HAP-1 (cell line): ENCODE data around the gene APIP.
"Not testable (repeated sequence)": the region's sequence is repeated elsewhere in the genome, so short reads cannot be mapped to it uniquely, and the experiment has no call there.

ENCODE experiments used
- DNase-seq, 2 experiments: peaks; one replicate each; pipeline ENCODE4 v3.0.0-alpha.2; 2016 to 2020; ENCODE audit warnings: low spot score in 2 of 2
- H3K27me3 ChIP-seq: fragments of 250-450 bp; sonication (Bioruptor Pico); 2 replicates; pipeline ENCODE4 v1.5.1; 2020; ENCODE audit warnings: low read depth, mild to moderate bottlenecking, moderate library complexity
- H3K36me3 ChIP-seq: fragments of 250-450 bp; sonication (Bioruptor Pico); replicated peaks from 2 replicates; pipeline ENCODE4 v1.5.1; 2020; ENCODE audit warnings: mild to moderate bottlenecking
- H3K4me1 ChIP-seq: fragments of 250-450 bp; sonication (Bioruptor Pico); 2 replicates; pipeline ENCODE4 v1.5.1; 2020; ENCODE audit warnings: mild to moderate bottlenecking
- H3K4me3 ChIP-seq: fragments of 250-450 bp; sonication (Bioruptor Pico); 2 replicates; pipeline ENCODE4 v1.5.1; 2020; ENCODE audit warnings: mild to moderate bottlenecking, moderate library complexity
- H3K9me3 ChIP-seq: fragments of 250-450 bp; sonication (Bioruptor Pico); 2 replicates; pipeline ENCODE4 v1.5.1; 2020; ENCODE audit warnings: mild to moderate bottlenecking, moderate library complexity
- in situ Hi-C: fragments of 300-500 bp; cut with MboI; formaldehyde crosslinking; loops from 3 replicates; pipeline ENCODE4 v1.14.3; 2020; ENCODE audit warnings: low sequenced_read_pairs, inconsistent platforms, mixed read lengths

Gene APIP

DNA sequence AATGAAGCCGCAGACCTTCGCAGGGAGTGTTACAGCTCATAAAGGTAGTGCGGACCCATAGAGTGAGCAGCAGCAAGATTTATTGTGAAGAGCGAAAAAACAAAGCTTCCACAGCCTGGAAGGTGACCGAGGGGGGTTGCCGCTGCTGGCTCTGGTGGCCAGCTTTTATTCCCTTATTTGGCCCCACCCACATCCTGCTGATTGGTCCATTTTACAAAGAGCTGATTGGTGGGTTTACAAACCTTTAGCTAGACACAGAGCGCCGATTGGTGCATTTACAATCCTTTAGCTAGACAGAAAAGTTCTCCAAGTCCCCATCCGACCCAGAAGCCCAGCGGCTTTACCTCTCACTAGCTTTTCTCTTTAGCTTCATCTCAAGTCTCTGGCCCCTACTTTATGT, 2.6 kb downstream of the APIP start:
- H3K4me1 ChIP-seq: peaks cover 18% of the 10 kb centered on the region
- not testable (repeated sequence) for H3K4me3 ChIP-seq, DNase-seq, H3K27me3 ChIP-seq, H3K9me3 ChIP-seq
- in situ Hi-C loops: loop anchor here (10.0 kb wide), 1 partner anchor 481 kb away; no protein-coding TSS in a partner anchor
- H3K36me3 ChIP-seq: peaks cover 14% of the 10 kb centered on the region

DNA sequence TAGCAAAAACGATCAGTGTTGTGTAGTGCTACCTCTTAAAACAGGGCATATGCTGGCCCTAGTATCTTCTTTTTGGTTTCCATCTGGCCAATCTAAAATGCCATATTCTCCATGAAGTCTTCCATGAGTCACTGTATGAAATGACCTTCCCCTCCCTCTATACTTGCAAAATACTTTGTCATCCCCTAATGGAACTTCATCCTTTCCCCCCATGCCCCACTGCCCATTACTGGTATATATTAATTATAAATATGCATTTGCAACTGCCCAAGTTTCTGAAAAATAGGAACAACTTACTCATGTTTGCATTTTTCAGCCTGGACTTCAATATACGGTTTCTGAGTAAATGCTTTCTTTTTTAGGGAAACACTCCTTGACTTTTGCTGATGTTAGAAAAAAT, 4.5 kb downstream of the APIP start:
- Histone ChIP-seq H3K4me3 (no peak overlapping the region), H3K27me3 (no peaks in the 10 kb centered on the region), H3K4me1 (peaks cover 31% of the 10 kb centered on the region), H3K36me3 (peaks cover 14% of the 10 kb centered on the region), H3K9me3 (no peaks in the 10 kb centered on the region)
- in situ Hi-C loops: loop anchor here (10.0 kb wide), 1 partner anchor 483 kb away; no protein-coding TSS in a partner anchor
- no peak for DNase-seq

DNA sequence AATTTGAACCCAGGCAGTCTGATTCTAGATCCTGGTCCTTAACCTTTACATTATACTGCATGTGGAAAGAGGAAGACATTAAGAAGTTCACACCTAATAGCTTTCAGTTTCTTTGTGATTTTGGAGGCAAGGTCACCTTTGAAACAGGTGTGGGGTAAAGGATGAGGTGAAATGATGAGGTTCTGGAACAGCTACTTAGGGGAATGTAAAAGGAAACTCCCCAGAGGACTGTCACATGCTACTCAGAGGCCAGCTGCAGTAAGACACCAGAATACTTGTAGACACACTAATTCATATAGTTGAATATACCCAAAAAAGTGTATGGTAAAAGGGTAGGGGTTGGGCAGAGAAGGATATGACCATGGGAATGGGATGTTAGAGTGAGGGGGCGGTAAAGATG, 5.4 kb downstream of the APIP start:
- in situ Hi-C loops: loop anchor here (10.0 kb wide), 1 partner anchor 484 kb away; no protein-coding TSS in a partner anchor
- peaks cover 14% of the 10 kb centered on the region for H3K36me3 ChIP-seq

DNA sequence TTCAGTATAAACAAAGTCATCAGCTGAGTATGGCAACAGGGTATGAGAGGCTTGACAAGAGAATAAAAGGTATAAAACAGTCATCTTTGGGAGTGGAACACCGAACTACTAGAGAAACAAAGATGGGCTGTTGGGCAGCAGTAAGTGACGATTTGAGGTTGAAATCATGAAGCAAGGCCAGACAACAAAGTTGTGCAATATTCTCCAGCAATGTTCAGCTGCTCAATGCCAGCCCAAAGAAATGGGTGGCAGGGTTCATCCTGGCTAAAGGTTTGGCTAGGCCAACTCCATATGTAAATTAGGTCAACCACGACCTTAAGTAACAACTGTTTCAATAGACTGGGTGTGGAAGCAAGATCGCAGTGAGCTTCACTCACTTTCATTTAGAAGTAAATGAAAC, 6.2 kb downstream of the APIP start:
- H3K4me1 ChIP-seq: peaks cover 45% of the 10 kb centered on the region
- H3K4me3 ChIP-seq: no peak overlapping the region
- in situ Hi-C loops: loop anchor here (10.0 kb wide), 1 partner anchor 485 kb away; no protein-coding TSS in a partner anchor
- no peaks in the 10 kb centered on the region for H3K9me3 ChIP-seq
- no peak for DNase-seq
- H3K27me3 ChIP-seq: no peaks in the 10 kb centered on the region
- peaks cover 14% of the 10 kb centered on the region for H3K36me3 ChIP-seq

More for the DNA sequence above, 5.4 kb downstream of the APIP start:
- H3K4me3 ChIP-seq: no peak overlapping the region
- no peak for DNase-seq
- H3K27me3 ChIP-seq: no peaks in the 10 kb centered on the region
- H3K4me1 ChIP-seq: peaks cover 40% of the 10 kb centered on the region
- H3K9me3 ChIP-seq: no peaks in the 10 kb centered on the region

DNA sequence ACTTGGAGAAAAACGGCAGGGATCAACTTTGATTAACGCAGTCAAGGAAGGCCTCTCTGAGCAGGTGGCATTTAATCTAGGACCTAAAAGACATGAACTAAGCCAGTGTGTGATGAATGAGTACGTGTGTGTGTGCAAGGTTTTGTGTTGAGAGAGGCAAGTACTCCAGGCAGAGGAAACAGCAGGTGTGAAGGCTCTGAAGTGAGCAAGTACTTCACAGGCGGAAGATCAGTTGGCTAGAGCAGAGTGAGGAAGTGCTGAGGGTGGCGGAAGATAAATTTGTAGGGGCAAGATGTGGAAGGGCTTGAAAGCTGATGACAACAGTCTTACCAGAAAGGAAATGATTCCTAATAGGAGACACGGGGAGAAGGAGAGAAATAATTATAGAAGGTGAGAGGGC, 6.8 kb downstream of the APIP start:
- Histone ChIP-seq H3K4me1 (peaks cover 49% of the 10 kb centered on the region), H3K27me3 (no peaks in the 10 kb centered on the region), H3K4me3 (no peak overlapping the region), H3K36me3 (peaks cover 14% of the 10 kb centered on the region), H3K9me3 (no peaks in the 10 kb centered on the region)
- in situ Hi-C loops: no loop called here
- DNase-seq: no peak

DNA sequence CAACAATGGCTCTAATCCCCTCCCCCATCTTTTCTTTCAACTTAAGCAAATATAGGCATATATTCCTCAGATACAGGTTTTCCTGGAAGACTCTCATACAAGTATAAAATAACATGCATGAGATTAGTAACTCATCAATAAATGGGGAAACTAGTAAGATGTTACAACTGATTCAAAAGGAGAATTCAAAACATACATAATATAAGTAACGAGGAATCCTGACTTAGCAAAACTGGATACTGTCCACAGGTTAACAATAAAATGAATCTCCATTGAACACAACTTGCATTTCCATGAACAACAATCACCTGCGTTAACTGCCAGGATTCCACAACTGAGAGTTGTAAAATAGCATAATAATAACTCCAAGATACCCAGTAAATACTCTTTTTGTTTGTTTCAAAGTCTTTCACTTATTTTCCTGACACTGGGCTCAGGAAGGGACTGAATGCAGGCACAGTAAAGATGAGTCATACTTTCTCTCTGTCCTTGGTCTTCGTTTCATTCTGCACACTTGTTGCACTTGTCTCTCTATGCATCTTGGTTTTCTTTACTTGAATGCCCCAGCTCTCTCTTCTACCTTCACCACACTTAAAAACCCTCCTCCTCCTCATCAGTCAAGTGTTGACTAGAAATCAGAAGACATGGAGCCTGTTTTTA, 8.1 kb downstream of the APIP start:
- Histone ChIP-seq H3K4me3 (no peak overlapping the region), H3K27me3 (no peaks in the 10 kb centered on the region), H3K9me3 (no peaks in the 10 kb centered on the region), H3K36me3 (peaks cover 3% of the 10 kb centered on the region; the same call in 1 of the 2 replicates), H3K4me1 (peaks cover 56% of the 10 kb centered on the region)
- in situ Hi-C loops: no loop called here
- peak; percentile 16 to 62 for DNase-seq

DNA sequence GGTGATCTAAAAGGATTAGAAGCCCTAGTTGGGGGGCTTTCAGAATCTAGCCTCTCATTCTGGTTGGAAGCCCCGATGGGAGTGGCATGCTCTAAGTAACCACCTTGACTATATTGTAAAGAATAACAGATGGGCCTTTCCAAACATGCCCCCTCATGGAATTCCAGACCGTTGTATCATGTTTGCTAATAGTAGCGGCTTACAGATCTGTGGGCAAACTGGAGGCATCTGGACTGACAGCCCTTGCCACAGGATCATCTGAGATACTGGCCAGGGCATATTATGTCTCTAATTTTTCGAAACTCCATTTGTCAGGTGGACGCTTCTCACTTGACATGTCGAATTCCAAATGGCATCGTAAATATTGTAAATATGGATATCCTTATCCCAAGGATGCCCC, 10.5 kb downstream of the APIP start:
- H3K36me3 ChIP-seq: no peaks in the 10 kb centered on the region; the same call in 1 of the 2 replicates
- in situ Hi-C loops: no loop called here
- no peak for DNase-seq

DNA sequence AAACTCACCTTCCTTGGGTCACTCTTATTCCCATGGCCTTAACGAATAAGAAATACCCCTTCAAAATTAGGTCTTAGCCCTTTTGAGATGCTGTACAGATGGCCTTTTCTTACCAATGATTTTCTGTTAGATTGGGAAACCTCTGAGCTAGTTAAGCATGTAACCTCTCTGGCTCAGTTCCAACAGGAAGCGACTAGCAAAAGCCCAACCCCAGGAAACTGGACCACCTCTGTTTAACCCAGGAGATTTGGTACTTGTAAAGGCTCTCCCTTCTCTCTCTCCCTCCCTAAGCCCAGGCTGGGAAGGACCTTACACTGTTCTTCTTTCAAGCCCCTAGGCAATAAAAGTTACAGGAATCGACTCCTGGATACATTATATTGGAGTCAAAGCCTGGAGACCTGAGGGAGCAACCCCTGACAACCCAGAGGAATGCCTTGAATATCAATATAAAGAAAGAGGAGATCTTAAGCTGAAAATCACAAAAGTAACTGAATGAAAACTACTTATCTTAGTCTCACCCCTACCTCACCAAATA, 11.7 kb downstream of the APIP start:
- DNase-seq: peak; percentile 65 to 84
- in situ Hi-C loops: no loop called here
- Histone ChIP-seq H3K4me1 (peaks cover 52% of the 10 kb centered on the region), H3K4me3 (no peak overlapping the region), H3K27me3 (no peaks in the 10 kb centered on the region), H3K36me3 (no peaks in the 10 kb centered on the region; the same call in 1 of the 2 replicates), H3K9me3 (no peaks in the 10 kb centered on the region)

More for the DNA sequence above, 10.5 kb downstream of the APIP start:
- no peaks in the 10 kb centered on the region for H3K27me3 ChIP-seq
- no peak overlapping the region for H3K4me3 ChIP-seq
- peaks cover 56% of the 10 kb centered on the region for H3K4me1 ChIP-seq
- no peaks in the 10 kb centered on the region for H3K9me3 ChIP-seq

DNA sequence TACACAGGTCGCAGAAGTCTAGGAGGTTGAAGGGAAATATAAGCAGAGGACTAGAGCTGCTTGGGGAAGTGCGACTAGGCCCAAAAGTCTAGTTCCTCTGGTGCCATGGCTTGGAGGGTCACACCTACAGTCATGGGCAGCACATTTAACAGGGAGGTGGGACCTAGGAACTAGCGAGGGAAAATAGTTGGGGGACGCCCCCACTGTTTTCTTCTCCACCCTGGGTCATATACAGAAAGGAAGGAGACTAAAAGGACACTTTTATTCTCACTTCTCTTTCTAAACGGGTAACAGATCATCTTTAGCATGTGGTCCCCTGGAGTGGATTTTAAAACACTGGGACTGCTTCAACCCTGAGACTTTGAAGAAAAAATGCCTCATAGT, 16.6 kb downstream of the APIP start:
- H3K36me3 ChIP-seq: no peaks in the 10 kb centered on the region
- no peaks in the 10 kb centered on the region for H3K27me3 ChIP-seq
- H3K9me3 ChIP-seq: no peaks in the 10 kb centered on the region
- H3K4me3 ChIP-seq: no peak overlapping the region
- peaks cover 33% of the 10 kb centered on the region for H3K4me1 ChIP-seq
- DNase-seq: no peak
- in situ Hi-C loops: loop anchor here (10.0 kb wide), 1 partner anchor 745 kb away; no protein-coding TSS in a partner anchor

DNA sequence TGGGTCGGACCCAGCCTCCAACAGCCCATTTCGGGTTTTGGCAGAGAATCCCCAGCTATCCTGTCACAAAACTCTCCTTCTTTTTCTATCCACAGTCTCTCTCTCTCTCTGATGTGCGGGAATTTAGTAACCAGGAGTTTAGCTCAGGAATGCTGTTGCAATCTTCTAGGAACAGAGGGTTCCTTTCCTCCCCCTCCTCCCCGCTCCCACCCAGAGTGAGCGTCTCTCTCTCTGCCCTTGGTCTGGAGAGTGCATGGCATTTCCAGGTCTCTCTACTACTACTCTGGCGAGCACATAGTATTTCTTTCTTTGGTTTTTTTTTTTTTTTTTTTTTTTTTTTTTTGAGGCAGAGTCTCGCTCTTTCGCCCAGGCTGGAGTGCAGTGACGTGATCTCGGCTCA, 17.7 kb downstream of the APIP start:
- H3K9me3 ChIP-seq: no peaks in the 10 kb centered on the region
- 0 out of 2 replicates have a peak, but pooled peaks cover 2% of the 10 kb centered on the region for H3K36me3 ChIP-seq
- DNase-seq: no peak

DNA sequence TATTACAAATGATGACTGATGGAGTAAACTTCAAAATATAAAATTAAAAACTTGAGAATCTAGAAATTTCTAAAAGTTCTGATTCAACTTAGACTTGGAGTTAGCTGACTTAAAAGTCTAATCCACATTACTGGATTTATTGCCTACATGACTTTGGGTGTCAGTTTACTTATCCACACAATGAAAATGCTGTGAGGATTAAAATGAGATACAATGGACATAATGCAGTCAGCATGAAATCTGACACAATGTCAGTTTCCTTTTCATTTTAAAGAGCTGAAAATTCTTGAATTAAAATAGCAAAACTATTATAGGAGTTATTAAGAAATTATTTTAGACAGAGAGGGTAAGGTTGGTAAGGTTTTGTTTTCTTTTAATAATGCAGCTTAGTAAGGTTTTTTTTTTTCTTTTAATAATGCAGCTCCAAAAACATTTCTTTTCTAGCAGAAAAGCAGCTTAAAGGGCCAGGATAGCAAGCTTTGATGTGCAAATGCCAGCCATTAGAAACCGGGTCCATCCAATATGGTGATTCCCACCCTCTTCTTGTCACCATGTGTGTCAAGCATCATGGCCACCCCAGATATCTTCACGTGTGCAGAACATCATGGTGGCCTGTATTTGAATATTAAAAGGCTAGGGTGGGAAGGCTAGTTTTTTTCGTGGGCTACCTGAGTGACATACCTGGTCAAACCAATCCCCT, 18.9 kb downstream of the APIP start:
- no peak overlapping the region for H3K4me3 ChIP-seq
- H3K9me3 ChIP-seq: no peaks in the 10 kb centered on the region
- in situ Hi-C loops: loop anchor here (10.0 kb wide), 1 partner anchor 743 kb away; no protein-coding TSS in a partner anchor
- 0 out of 2 replicates have a peak, but pooled peaks cover 2% of the 10 kb centered on the region for H3K36me3 ChIP-seq
- peaks cover 25% of the 10 kb centered on the region for H3K4me1 ChIP-seq
- H3K27me3 ChIP-seq: no peaks in the 10 kb centered on the region
- DNase-seq: peak; percentile 66 to 96

More for the DNA sequence above, 17.7 kb downstream of the APIP start:
- no peak overlapping the region for H3K4me3 ChIP-seq
- H3K27me3 ChIP-seq: no peaks in the 10 kb centered on the region
- in situ Hi-C loops: loop anchor here (10.0 kb wide), 1 partner anchor 744 kb away; no protein-coding TSS in a partner anchor
- H3K4me1 ChIP-seq: peaks cover 25% of the 10 kb centered on the region

DNA sequence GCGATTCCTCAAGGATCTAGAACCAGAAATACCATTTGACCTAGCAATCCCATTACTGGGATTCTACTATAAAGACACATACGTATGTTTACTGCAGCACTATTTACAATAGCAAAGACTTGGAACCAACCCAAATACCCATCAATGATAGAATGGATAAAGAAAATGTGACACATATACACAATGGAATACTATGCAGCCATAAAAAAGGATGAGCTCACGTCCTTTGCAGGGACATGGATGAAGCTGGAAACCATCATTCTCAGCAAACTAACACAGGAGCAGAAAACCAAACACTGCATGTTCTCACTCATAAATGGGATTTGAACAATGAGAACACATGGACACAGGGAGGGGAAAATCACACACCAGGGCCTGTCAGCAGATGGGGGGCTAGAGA, 20.0 kb downstream of the APIP start:
- peaks cover 25% of the 10 kb centered on the region for H3K4me1 ChIP-seq
- not testable (repeated sequence) for H3K27me3 ChIP-seq, DNase-seq, H3K9me3 ChIP-seq, H3K4me3 ChIP-seq, H3K36me3 ChIP-seq
- in situ Hi-C loops: loop anchor here (10.0 kb wide), 1 partner anchor 741 kb away; no protein-coding TSS in a partner anchor

DNA sequence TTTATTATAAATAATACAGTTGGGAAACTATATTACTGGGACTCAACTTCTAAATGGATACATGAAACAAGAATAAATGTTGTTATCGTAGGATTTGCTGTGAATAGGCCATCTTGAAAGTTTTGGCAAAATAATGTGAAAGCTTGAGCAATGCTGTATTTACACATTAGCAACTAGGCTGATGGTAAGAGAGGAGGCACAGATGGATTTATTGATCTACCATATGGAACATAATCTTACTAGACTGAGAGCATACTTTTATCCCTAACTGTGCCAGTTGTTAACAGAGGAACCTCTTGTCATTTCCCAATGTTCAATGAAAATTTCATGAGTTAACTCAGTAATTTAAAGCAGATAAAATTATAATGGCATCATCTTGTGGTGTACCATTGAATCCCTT, 22.8 kb downstream of the APIP start:
- DNase-seq: no peak
- no peaks in the 10 kb centered on the region for H3K9me3 ChIP-seq
- in situ Hi-C loops: loop anchor here (5.0 to 10.0 kb wide), 2 partner anchors 306 to 739 kb away; no protein-coding TSS in a partner anchor
- H3K4me3 ChIP-seq: no peak overlapping the region
- no peaks in the 10 kb centered on the region for H3K27me3 ChIP-seq
- peaks cover 30% of the 10 kb centered on the region for H3K4me1 ChIP-seq
- H3K36me3 ChIP-seq: 0 out of 2 replicates have a peak, but pooled peaks cover 4% of the 10 kb centered on the region
